Activated naive CD4-positive, alpha-beta T cell (primary cell): ENCODE results near the gene C6orf136.
A peak's percentile ranks its signal among the peaks of the same experiment; 100 is the strongest.

ENCODE experiments used
- DNase-seq, 4 experiments: peaks; one replicate each; lab custom pipeline; 2025; lab: John Stamatoyannopoulos, UW

The C6orf136 gene, protein sequence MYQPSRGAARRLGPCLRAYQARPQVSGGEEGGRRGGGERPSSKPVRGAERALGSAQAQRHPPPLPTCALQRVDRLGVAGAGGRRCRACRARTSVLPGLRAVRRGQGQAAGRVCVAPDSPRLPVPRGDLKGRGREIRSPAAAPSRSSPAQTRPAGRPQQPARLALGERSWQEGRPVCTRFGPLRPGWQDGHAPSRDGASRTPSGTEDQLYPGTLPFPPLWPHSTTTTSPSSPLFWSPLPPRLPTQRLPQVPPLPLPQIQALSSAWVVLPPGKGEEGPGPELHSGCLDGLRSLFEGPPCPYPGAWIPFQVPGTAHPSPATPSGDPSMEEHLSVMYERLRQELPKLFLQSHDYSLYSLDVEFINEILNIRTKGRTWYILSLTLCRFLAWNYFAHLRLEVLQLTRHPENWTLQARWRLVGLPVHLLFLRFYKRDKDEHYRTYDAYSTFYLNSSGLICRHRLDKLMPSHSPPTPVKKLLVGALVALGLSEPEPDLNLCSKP

DNA sequence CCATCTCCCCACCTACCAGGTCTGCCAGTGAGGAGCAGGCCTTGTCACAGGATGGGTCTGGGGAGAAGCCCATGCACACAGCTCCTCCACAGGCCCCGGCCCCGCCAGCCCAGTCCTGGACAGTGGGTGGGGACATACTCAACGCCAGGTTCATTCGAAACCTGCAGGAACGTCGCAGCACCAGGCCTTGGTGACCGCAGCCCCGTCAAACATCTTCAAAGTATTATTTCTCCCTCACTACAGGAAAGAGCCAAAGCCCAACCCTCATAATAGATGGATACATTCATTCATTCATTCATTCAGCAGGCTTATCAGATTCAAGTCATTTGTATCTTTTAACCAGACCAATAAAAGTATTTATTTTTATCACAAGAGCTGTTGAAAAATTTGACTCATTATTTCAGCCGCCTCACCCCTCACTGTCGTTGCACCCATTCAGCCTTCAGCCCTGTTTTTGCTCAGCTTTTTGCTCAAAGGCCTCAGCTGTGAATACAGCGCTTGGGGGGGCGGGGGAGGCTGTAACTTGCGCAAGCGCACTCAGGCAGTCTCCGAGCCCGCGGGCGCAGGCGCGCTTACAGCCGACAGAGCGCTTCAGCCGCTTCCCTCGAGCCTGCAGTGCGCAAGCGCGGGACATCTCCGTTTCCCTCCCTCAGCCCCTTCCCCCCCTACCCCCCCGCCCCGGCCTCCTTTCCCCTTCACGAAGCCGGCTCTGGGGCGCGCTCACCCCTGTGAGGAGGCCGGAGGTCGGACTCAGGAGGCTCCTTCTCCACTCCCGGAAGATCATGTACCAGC is at the start of gene C6orf136:
Gene C6orf136 (plus strand): TSS at position 684 of the 792 bp plus-strand sequence. CDS start 99 bp downstream, at position 783.
- peak; percentile 85 to 93 (median 87) for DNase-seq

DNA sequence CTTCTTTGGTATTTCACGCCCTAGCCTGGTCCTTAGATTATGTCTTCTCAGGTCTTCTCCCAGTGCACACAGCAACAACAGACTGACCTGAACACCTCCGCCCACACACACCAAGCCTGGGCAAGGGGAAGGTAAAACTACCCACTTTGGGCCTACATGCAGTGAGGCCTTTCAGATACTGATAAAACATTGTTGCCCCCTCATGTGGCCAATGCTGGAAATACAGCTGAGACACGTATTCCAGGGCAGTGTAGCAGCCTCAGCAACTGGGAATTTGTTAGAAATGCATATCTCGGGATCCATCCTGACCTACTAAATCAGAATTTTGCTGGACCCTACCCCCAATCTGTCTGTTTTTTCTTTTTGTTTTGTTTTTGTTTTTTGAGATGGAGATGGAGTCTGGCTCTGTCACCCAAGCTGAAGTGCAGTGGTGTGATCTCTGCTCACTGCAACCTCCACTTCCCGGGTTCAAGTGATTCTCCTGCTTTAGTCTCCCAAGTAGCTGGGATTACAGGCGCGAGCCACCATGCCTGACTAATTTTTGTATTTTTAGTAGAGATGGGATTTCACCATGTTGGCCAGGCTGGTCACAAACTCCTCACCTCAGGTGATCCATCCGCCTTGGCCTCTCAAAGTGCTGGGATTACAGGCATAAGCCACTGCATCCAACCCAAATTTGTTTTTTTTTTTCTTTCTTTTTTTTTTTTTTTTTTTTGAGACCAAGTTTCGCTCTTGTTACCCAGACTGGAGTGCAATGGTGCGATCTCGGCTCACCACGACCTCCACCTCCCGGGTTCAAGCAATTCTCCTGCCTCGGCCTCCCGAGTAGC is 49.4 kb upstream of the C6orf136 start:
- peak; percentile 34 to 70 (median 62) for DNase-seq

DNA sequence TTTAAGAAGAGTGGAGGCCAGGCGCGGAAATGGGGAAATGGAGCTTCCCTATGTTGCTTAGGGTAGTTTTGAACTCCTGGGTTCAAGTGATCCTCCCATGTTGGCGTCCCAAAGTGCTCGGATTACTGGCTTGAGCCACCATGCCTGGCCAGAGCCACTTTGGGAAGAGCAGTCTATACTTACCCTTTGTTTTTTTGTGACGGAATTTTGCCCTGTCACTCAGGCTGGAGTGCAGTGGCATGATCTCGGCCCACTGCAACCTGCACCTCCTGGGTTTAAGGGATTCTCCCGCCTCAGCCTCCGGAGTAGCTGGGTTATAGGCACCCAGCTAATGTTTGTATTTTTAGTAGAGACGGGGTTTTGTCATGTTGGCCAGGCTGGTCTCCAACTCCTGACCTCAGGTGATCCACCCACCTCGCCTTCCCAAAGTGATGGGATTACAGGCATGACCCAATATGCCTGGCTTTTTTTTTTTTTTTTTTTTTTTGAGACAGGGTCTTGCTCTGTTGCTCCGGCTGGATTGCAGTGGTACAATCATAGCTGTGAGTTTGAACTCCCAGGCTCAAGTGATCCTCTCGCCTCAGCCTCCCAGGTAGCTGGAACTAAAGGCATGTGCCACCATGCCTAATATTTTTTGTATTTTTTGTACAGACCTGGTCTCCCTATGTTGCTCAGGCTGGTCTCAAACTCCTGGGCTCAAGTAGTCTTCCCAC is 47.9 kb upstream of the C6orf136 start:
- no peak for DNase-seq

DNA sequence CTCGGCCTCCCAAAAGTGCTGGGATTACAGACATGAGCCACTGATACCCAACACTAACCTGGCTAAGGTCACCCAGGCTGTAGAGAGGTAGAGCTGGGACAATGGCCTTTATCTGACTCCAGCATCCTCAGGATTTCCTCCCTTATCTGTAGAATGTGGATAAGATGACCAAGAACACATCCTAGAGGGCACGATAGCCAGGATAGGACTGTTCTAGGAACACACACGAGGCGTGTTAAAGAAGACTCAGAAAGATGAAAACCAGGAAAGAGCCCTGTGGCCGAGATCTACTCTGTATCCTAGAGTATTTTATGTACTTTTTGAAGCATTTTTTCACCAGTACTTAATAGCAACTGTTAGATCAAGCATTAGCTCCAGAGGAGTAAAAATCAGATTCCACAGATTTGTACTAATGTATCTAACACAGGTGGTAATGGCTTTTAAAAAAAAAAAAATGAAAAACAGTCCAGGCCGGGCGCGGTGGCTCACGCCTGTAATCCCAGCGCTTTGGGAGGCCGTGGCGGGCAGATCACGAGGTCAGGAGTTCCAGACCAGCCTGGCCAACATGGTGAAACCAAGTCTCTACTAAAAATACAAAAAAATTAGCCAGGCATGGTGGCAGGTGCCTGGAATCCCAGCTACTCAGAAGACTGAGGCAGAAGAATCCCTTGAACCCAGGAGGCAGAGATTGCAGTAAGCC is 47.2 kb upstream of the C6orf136 start:
- no peak for DNase-seq

DNA sequence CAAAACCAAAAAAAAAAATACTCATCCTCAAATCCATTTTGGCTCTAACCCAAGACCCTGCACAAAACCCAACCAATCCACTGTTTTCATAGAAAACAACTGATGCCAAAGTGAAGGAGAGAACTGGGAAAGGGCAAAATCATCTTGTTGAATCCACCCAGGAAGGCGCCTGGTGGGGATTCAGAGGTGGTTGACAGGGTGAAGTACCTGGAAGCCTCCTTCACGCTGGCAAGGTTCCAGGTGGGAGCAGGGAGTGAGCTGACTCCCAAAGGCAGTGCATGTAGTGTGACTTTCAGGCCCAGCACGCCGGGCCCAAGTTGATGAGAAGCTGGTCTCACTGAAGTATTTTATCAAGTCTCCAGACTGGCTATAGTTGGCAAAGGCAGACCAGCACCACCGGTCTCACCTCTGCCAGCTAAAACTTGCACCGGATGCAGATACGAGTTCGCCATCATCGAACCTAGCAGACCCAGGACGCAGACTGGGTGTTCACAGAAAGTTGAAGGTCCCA is 46.4 kb upstream of the C6orf136 start:
- no peak for DNase-seq

DNA sequence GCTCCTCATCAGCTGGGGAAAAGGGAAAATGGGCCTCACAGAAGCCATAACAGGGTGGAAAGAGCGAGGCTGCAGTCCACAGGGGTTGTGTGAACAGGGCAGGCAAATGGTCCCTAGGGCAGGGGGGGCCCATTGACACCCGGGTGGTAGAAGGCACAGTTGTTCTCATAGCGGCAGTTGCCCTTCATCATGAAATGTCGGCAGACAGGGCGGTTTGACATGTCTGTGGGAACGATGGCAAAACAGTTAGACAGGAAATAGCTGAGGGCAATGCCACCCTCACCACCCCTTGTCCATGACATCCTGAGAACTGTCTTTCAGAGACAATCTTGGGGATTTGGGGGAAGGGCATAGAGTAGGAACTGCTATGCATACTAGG is 45.5 kb upstream of the C6orf136 start:
- DNase-seq: no peak

DNA sequence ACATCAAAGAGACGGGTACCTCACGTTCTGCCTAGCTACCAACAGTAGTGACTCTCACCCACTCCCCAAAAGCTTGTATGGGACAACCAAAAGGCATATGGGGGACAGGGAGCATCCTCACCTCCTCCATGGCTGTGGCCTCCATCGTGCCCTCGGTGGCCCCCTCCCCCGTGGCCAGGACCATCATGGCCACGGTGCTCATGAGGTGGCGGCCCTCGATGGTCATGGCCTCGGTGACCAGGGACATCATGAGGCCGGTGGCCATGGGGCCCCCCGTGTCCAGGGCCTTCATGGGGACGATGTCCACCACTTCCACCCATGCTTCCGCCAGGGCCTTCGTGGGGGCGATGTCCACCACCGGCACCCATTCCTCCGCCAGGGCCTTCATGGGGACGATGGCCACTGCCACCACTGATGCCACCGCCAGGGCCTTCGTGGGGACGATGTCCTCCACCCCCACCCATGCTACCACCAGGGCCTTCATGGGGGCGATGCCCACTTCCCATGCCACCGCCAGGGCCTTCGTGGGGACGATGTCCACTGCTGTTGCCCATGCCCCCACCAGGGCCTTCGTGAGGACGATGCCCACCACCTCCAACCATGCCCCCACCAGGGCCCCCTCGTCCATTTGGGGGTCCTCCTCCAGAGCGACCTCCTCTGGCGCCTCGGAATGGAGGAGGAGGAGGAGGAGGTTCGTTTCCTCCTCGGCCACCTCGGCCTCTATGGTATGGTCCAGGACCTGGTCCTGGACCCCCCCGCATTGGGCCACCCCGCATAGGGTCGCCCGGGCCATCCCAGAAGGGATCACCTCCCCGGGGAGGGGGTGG is 44.9 kb upstream of the C6orf136 start:
- no peak for DNase-seq

DNA sequence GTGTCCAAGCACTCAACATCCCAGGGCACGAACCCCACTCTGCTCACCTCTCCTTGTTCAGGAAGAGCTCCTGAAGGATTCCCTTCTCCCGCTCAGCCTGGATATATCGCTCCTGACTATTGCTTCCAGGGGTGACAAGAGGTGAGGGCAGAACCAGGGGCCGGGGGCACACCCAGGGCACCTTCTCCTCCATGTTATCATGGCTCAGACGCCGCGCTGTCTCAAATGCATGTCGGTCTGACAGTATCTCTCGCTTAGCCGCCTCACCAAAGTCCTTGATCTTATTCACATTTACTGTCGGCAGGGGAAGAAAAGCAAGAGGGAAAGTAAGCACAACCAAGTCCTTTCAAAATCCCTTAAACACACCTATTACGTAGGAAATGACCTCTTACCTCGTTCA is 43.0 kb upstream of the C6orf136 start:
- DNase-seq: no peak

DNA sequence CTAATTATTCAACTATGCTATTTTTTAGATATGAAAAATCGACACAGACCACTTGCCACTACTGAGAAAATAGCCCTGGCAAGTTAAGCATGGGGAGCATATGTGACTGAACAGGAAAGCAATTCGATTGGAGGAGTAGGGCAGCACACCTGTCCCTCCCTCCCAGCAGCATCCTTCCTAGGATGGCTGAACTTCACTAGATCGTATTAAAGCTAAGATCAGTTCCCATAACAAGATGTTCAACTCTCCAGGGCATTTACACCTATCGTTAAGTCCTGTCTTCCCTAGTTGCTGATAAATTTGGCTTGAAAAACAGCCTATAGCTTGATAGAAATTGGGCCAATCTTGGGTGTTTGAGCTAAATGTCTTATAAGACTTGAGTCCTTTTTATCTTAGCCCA is 36.9 kb upstream of the C6orf136 start:
- DNase-seq: no peak

DNA sequence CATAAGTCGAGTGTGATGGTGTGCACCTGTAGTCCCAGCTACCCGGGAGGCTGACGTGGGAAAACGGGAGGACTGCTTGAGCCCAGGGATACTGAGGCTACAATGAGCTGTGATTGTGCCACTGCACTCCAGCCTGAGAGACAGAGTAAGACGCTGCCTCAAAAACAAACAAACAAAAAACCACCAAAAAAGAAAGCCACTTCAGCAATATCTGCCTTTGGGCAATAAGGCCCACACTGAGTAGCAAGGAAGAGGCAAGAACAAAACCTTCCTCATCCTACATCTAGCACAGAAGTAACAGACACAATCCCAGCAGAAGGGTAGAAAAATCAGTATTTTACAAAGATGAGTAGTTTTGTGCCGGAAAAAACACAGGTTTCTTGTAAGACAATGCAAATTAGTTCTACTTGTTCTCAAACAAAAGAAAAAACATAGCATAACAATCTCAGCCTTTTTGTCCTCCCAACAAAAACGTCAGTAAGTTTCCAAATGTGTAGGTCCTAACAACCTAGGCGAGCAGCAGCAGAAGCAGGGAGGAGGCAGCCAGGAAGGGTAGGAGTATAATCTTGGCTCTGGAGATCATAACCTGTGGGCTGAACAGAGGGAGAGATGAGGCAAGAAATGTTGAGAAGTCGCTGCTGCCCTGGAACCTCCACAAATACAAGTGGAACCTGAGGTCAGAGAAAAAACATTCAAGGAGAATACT is 35.6 kb upstream of the C6orf136 start:
- DNase-seq: no peak

DNA sequence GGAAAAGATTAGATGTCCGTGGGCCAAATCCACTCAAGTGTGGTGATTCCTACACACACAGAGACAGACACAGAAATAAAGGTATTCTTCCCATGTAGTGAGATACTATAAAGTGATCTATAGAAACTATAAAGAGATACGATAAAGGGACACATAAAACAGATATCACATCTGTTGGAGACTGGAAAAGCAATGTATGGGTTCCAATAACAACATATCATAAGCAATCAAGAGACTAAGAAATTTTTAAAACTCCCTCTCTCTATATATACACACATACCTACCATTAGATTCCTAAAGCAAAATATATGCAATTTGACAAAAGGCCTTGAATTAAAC is 35.1 kb upstream of the C6orf136 start:
- no peak for DNase-seq

DNA sequence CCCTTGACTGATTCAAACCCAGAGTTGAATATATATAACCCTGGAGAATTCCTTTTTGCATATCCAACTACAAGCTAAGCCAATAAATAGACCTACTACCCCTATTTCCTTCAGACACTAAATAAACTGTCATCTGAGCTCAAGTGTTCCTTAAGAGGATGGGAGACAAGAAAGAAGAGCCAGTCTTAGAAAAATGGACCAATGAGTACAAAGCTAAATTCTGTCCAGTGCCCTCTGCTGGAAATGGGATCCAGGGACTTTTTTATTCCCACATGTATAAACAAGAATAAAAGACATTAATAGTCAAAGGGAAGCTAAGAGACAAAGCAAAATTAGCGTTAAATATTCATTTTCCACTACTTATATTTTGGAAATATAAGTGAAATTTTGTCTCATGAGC is 34.7 kb upstream of the C6orf136 start:
- no peak for DNase-seq

DNA sequence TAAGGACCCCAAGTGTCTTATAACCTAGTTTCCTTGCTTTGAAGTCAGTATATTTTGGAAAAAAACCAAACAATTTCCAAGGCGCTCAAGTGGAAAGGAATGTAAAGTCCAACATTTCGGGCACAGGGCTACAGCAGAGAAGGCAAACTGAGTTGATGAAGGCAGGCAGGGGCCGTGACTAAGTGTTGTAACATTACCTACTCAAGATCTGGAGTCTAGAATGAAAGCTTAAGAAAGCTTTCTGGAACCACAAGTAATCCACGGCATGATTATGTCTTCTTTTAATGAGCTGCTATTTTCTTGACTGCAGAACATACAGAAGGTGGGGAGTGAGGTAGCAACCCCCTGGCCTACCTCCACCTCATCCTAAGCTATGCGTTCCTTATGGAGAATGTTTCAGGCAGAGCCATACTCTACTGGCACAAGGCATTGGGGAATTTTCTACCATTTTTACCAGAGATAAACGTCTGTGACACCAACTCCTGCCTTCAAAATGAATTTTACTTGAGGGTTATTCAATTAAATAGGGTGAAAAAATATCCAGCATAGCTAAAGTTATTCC is 34.2 kb upstream of the C6orf136 start:
- DNase-seq: no peak

DNA sequence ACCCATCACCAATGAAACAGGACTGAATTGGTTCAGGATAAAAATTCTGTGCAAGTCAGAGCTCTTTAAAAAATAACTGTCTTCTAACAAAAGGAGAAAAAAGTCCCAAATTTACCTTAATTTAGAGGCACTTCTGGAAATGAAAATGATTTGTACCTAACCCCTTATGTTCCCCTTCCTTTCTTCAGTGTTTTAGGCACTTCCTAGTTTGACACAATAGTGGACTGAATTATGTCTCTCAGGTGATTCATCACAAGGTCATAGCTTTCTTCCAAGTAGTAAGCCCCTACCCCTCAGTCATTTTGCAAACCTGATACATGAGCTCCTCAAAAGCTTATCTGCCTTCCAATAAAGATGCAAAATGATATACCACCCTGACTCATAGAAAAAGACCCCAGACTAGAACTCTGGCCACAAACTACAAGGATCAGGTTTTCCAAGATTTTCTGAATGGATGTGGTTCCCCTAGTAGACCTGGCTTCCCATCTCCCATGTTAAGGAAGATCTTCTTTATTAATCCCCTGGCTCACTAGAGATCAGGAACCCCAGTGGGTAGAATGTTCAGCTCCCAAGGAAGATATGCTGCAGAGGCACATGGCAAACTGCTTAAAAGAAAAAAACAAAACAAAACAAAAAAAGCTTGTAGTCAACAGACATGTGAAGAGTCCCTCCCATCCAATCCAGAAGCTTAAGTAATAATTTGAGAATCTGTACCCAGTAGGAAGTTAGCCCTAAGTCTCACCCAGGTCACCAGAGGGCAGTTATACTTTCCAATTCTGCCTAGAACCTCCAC is 33.5 kb upstream of the C6orf136 start:
- DNase-seq: no peak

DNA sequence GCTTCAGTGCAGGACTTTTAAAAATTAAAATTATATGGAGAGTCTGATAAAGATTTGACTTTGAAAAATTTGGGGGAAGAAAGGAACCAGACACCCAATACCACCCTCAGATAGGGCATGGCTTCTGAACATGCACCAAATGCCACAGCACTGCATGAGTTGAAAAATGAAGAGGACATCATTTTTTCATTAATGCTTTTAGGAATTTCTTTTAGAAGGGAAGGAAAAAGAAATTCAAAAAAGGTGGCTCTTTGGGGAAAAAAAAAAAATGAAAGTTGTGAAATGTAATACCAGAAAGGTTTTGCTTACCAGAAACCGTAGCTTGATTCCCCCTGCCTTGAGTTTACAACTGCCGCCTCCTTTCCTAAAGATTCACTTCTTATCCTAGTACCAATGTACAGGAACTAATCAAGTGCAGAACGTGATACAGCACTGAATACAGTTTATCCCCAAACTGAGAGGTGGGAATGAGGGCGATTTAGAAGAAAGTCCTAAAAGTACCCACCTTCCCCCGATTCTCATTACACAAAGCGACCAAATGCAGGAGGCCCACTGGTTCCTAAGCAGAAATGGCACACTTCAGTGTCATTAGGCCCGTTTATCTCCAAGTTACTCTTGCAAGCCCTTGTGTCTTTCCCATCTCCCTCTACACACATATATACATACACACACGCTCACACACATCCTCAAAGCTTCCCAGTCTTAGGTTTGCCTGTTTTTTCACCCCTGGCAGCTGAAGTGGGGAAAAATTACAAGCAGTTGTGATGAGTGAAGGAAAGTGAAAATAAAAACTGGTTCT is 32.7 kb upstream of the C6orf136 start:
- DNase-seq: no peak

DNA sequence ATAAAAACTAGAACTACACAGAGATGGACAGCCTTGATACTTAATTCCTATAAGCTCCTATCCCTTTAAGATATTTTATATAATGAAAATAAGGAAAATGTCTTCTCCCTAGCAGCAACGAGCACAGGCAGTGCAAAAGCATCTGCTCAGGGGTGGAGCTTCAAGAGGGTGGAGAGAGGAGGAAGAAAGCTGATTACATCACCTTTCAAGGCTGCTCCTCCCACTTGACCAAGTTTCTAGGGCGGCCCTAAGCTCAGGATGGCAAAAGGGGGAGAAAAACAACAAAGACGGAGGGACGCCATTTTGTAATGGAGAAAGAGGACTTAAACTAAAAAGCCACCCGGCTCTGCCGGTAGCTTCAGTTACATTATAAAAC is 32.1 kb upstream of the C6orf136 start:
- DNase-seq: peak in 3 of 4 experiments; percentile 41 to 65 (median 52)
